Thyroid gland (tissue), 4 donors: ENCODE results near the gene AATF.

Source experiments
- CTCF ChIP-seq, 6 experiments: fragments of 200-600 bp in 3 of 6; fragments of 450-650 bp in 3 of 6; sonication (generic) in 3 of 6; IDR thresholded peaks; one replicate each; pipeline ENCODE4 v1.5.1; 2016 to 2019; ENCODE audit warnings: antibody characterized with exemption in 6 of 6, mild to moderate bottlenecking in 2 of 6, inconsistent platforms in 1 of 6, moderate library complexity in 1 of 6
- POLR2A ChIP-seq, 2 donors: fragments of 450-650 bp; IDR thresholded peaks; one replicate each; pipeline ENCODE4 v1.6.1; 2017; ENCODE audit warnings: antibody characterized with exemption in 2 of 2, mild to moderate bottlenecking in 2 of 2, moderate library complexity in 1 of 2

GRCh38 chr17:36932694-36933511 is 15.9 kb upstream of the AATF start:
- TF ChIP-seq POLR2A (IDR thresholded peaks at IDR 0.05) (no peak), CTCF (IDR thresholded peaks at IDR 0.05) (no peak)
